ENCODE measurements around the gene SLC22A23. TPM values are rescaled to one million over a fixed set of nuclear protein-coding genes. Genes with fewer than 3 reads are reported as not detected.
"Not testable (repeated sequence)": the region's sequence is repeated elsewhere in the genome, so short reads cannot be mapped to it uniquely, and the experiment has no call there.

Gene SLC22A23
- total RNA-seq, 1 donor from 2014 or later: 102 TPM

DNA sequence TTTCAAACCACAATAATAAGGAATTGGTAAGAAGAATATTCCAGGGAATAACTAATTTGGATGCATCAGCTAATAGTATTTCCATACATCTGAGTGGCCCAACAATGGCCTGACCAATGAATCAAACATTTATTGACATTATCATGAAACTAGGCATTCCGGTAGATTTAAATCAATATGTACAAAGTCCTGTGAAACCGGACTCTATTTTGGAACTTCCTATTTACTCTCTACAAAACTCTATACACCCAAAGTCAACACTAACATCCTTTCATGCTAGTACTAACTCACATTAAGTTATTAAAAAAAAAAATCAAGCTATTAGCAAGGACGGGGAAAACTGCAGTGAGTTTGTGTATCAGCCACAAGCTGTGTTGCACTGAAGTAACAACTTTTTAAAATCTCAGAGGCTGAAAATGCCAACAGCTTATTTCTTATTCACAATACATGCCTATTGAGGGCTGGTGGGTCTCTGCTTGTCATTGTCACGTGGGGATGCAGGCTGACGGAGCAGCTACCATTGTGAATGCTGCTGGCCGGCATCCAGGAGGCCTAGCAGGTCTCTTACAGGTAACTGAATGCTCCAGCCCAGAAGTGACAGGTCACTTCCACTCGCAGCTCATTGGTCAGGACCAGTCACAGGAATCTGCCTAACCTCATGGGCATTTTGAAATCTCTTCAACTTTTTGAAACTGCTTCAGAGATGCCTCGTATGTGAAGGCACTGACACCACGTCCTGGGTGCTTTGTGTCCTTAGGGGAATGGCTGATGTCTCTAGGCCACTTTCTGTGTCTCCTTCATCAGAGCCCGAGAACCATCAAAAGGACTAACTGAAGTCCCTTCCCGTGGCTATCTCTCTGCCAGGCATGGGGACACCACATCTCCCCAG is 76.3 kb downstream of the SLC22A23 start:
- no peak for DNase-seq
- peaks cover 49% of the 10 kb centered on the region for H3K4me1 Mint-ChIP-seq (ENCODE audit: low read depth, unreplicated experiment)
- no peaks in the 10 kb centered on the region for H3K9me3 Mint-ChIP-seq (ENCODE audit: unreplicated experiment)
- no peaks in the 10 kb centered on the region for H3K27me3 Mint-ChIP-seq (ENCODE audit: unreplicated experiment)
- H3K4me3 Mint-ChIP-seq (ENCODE audit: unreplicated experiment): no peak overlapping the region
- TF ChIP-seq, protein P1, sequence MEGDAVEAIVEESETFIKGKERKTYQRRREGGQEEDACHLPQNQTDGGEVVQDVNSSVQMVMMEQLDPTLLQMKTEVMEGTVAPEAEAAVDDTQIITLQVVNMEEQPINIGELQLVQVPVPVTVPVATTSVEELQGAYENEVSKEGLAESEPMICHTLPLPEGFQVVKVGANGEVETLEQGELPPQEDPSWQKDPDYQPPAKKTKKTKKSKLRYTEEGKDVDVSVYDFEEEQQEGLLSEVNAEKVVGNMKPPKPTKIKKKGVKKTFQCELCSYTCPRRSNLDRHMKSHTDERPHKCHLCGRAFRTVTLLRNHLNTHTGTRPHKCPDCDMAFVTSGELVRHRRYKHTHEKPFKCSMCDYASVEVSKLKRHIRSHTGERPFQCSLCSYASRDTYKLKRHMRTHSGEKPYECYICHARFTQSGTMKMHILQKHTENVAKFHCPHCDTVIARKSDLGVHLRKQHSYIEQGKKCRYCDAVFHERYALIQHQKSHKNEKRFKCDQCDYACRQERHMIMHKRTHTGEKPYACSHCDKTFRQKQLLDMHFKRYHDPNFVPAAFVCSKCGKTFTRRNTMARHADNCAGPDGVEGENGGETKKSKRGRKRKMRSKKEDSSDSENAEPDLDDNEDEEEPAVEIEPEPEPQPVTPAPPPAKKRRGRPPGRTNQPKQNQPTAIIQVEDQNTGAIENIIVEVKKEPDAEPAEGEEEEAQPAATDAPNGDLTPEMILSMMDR (IDR thresholded peaks at IDR 0.05; ENCODE audit: partially characterized antibody, unreplicated experiment): no peak
- no peak overlapping the region for H3K27ac Mint-ChIP-seq (ENCODE audit: unreplicated experiment)
- no peaks in the 10 kb centered on the region for H3K36me3 Mint-ChIP-seq (ENCODE audit: unreplicated experiment)

DNA sequence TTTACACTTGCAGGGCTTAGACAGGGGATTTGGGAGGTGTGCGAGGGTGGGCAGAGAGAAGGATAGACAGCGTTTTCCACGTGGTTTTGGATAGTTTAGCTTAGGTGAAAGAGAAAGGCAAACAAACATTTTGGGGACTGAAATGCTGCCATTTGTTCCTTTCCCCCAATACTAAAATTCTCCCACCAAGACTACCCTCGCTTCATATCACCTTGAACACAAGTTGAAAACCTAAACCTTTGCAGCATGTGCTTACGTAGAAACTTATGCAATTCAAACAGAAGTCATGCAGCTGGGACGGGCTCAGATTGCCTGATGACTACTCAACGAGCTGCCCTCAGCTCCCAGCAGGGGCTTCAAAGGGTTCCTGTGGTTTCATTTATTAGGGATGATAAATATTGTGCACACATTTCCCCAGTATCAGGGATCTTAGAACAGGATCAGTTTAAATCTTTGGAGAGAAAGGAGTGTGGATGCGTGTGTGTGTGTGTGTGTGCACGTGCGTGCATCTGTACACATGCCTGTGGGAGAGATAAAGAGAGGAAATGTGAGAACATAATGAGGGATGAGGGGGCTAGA is 77.3 kb downstream of the SLC22A23 start:
- TF ChIP-seq, protein P1 (IDR thresholded peaks at IDR 0.05; ENCODE audit: partially characterized antibody, unreplicated experiment): no peak
- H3K27ac Mint-ChIP-seq (ENCODE audit: unreplicated experiment): no peak overlapping the region
- H3K36me3 Mint-ChIP-seq (ENCODE audit: unreplicated experiment): no peaks in the 10 kb centered on the region
- peaks cover 48% of the 10 kb centered on the region for H3K4me1 Mint-ChIP-seq (ENCODE audit: low read depth, unreplicated experiment)
- H3K9me3 Mint-ChIP-seq (ENCODE audit: unreplicated experiment): no peaks in the 10 kb centered on the region
- H3K27me3 Mint-ChIP-seq (ENCODE audit: unreplicated experiment): no peaks in the 10 kb centered on the region
- H3K4me3 Mint-ChIP-seq (ENCODE audit: unreplicated experiment): peak overlapping the region; percentile 20
- no peak for DNase-seq

DNA sequence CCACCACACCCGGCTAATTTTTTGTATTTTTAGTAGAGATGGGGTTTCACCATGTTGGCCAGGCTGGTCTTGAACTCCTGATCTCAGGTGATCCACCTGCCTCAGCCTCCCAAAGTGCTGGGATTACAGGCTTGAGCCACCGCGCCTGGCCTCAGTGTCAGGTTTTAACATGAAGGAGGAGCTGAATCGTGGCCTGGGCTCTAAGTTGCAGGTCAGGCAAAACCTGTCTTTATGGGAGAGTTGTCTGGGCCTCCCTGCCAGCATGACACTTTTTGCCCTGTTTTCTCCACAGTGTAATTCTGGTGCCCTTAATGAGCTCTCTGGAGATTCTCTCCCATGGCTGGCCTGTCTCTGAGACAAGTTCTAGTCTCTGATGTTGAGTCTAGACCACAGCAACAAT is 78.0 kb downstream of the SLC22A23 start:
- not testable (repeated sequence) for H3K27me3 Mint-ChIP-seq (ENCODE audit: unreplicated experiment); H3K4me3 Mint-ChIP-seq (ENCODE audit: unreplicated experiment); H3K27ac Mint-ChIP-seq (ENCODE audit: unreplicated experiment); DNase-seq; H3K9me3 Mint-ChIP-seq (ENCODE audit: unreplicated experiment); H3K36me3 Mint-ChIP-seq (ENCODE audit: unreplicated experiment)
- H3K4me1 Mint-ChIP-seq (ENCODE audit: low read depth, unreplicated experiment): peaks cover 55% of the 10 kb centered on the region

DNA sequence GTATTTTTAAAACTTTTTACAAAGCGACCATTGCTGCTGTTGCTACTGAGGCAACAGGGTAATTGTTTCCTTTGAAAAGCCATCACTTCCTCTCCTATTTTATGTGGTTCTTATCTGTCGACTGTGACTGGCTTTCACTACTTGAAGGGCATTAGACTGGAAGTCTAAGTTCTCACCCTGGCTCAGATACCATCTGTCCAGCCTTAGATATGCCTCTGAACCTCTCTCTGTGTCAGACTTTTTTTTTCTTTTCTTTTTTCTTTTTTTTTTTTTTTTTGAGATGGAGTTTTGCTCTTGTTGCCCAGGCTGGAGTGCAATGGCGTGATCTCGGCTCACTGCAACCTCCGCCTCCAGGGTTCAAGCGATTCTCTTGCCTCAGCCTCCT is 78.5 kb downstream of the SLC22A23 start:
- H3K36me3 Mint-ChIP-seq (ENCODE audit: unreplicated experiment); H3K27ac Mint-ChIP-seq (ENCODE audit: unreplicated experiment); H3K4me3 Mint-ChIP-seq (ENCODE audit: unreplicated experiment); H3K27me3 Mint-ChIP-seq (ENCODE audit: unreplicated experiment); DNase-seq; H3K9me3 Mint-ChIP-seq (ENCODE audit: unreplicated experiment): not testable (repeated sequence)
- peaks cover 56% of the 10 kb centered on the region for H3K4me1 Mint-ChIP-seq (ENCODE audit: low read depth, unreplicated experiment)

DNA sequence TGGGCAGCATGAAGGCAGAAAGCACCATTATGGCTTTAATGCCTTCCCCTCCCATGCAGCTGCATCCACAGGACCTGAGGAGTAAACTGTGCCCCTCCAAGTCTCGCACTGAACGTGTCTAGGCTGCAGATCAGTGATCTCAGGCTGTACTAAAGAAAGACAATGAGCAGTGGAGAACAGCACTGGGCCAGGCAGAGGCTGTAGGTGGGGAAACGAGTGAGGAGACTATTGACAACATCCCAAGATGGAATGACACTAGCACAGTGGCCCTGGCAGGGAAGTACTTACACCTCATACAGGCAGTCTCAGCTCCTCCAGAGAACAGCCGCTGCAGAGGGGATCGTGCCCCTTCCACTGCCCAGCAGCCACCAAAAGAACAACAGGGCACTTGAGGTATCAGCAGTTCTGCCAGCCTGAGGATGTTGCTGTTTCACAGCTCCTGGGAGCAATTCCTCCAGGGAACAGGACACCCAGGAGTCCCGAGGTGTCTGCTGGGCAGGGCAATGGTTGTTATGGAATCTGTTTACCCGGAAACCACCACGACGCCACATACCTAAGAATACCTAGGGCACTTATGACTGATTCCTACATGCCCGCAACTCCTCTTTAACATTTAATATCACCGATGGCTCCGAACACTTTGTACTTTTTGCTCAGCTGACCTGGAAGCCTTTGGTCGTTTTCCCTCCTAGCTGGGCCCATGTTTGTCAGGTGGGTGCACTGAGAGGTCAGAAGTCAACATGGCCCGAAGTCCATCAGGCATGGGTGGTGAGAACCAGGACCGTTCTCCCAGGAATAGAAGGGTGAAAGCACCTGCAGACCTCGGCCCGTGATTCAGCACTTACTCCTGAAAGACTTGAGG is 79.1 kb downstream of the SLC22A23 start:
- Mint-ChIP-seq H3K9me3 (ENCODE audit: unreplicated experiment) (peaks cover 7% of the 10 kb centered on the region), H3K27me3 (ENCODE audit: unreplicated experiment) (peaks cover 3% of the 10 kb centered on the region), H3K4me3 (ENCODE audit: unreplicated experiment) (no peak overlapping the region), H3K36me3 (ENCODE audit: unreplicated experiment) (no peaks in the 10 kb centered on the region), H3K27ac (ENCODE audit: unreplicated experiment) (no peak overlapping the region), H3K4me1 (ENCODE audit: low read depth, unreplicated experiment) (peaks cover 57% of the 10 kb centered on the region)
- DNase-seq: no peak
- TF ChIP-seq, protein P1 (IDR thresholded peaks at IDR 0.05; ENCODE audit: partially characterized antibody, unreplicated experiment): no peak

Measured in glutamatergic neuron (in vitro differentiated cells).